T-cell (primary cell): Measurements from ENCODE around the gene SLC12A5. TPM values are rescaled to one million over a fixed set of nuclear protein-coding genes. Genes with fewer than 3 reads are reported as not detected.

ENCODE experiments used
- ATAC-seq, 4 experiments: fragments of 200-7000 bp in 3 of 4; fragments of 150-1000 bp in 1 of 4; cut with Tn5 transposase; replicated peaks in 1 of 4; 1 replicate in 3 of 4; 2 replicates in 1 of 4; pipeline ENCODE4 v1.10.0; 2021; ENCODE audit warnings: moderate library complexity in 3 of 4, mild to moderate bottlenecking in 2 of 4, moderate number of reproducible peaks in 1 of 4
- CTCF ChIA-PET, 2 donors: fragments of 300-600 bp; sonication (Branson Sonifier 250); formaldehyde crosslinking; loops; one replicate each; lab custom pipeline; 2022; ENCODE audit warnings: antibody characterized with exemption in 2 of 2; lab: Charles Lee
- POLR2A ChIA-PET, 2 donors: fragments of 300-600 bp; sonication (Branson Sonifier 250); formaldehyde crosslinking; loops; one replicate each; lab custom pipeline; 2022; ENCODE audit warnings: antibody characterized with exemption in 2 of 2; lab: Charles Lee
- DNase-seq, 35 experiments: peaks; one replicate each; pipeline versions ENCODE4 v3.0.0 to v3.0.0-alpha.2; 2013 to 2023
- H3K27ac ChIP-seq: one replicate; pipeline ENCODE4 v1.5.1; 2013; ENCODE audit warnings: low read length
- H3K27me3 ChIP-seq, 2 experiments: replicated peaks in 1 of 2; 1 replicate in 1 of 2; 2 replicates in 1 of 2; pipeline versions ENCODE4 v1.6.1 to v1.7.0; 2013; ENCODE audit warnings: low read length in 1 of 2, mixed read lengths in 1 of 2; ENCODE audit not compliant: control insufficient read depth in 2 of 2, insufficient read depth in 2 of 2; ENCODE audit errors: extremely low read depth in 1 of 2
- H3K36me3 ChIP-seq, 2 donors: 1 replicate in 1 of 2; 2 replicates in 1 of 2; pipeline versions ENCODE4 v1.6.1 to v1.7.0; 2013; ENCODE audit warnings: low read length in 1 of 2; ENCODE audit not compliant: control insufficient read depth in 2 of 2, insufficient read depth in 1 of 2; ENCODE audit errors: extremely low read depth in 1 of 2
- H3K4me1 ChIP-seq, 2 experiments: 1 replicate in 1 of 2; 2 replicates in 1 of 2; pipeline versions ENCODE4 v1.6.1 to v1.7.0; 2013; ENCODE audit warnings: low read length in 2 of 2, mixed read lengths in 1 of 2; ENCODE audit not compliant: insufficient read depth in 2 of 2, control insufficient read depth in 1 of 2; ENCODE audit errors: extremely low read depth in 1 of 2
- H3K4me3 ChIP-seq, 2 donors: 1 replicate in 1 of 2; 2 replicates in 1 of 2; pipeline versions ENCODE4 v1.5.1 to v1.7.0; 2013; ENCODE audit warnings: mild to moderate bottlenecking in 2 of 2, low read length in 1 of 2, moderate library complexity in 1 of 2; ENCODE audit not compliant: control insufficient read depth in 1 of 2; ENCODE audit errors: extremely low read depth in 1 of 2
- H3K9me3 ChIP-seq: 2 replicates; pipeline ENCODE4 v1.7.0; 2013
- H3K27ac Mint-ChIP-seq, 2 donors: one replicate each; pipeline ENCODE4 v1.8.0; 2020 to 2021; ENCODE audit warnings: mild to moderate bottlenecking in 2 of 2, mixed read lengths in 2 of 2
- H3K27me3 Mint-ChIP-seq, 2 donors: one replicate each; pipeline ENCODE4 v1.8.0; 2021 to 2022; ENCODE audit warnings: mixed read lengths in 2 of 2
- H3K36me3 Mint-ChIP-seq: one replicate; pipeline ENCODE4 v1.8.0; 2021; ENCODE audit warnings: mixed read lengths
- H3K4me1 Mint-ChIP-seq, 3 donors: one replicate each; pipeline ENCODE4 v1.8.0; 2020 to 2022; ENCODE audit warnings: mixed read lengths in 3 of 3, mild to moderate bottlenecking in 1 of 3
- H3K4me3 Mint-ChIP-seq, 3 donors: one replicate each; pipeline ENCODE4 v1.8.0; 2020 to 2022; ENCODE audit warnings: mild to moderate bottlenecking in 3 of 3, mixed read lengths in 3 of 3, moderate library complexity in 3 of 3
- H3K9me3 Mint-ChIP-seq, 3 donors: one replicate each; pipeline ENCODE4 v1.8.0; 2020 to 2022; ENCODE audit warnings: mixed read lengths in 3 of 3
- WGBS: methylation state at CpG from one replicate; pipeline ENCODE4 v1.1.5; 2013; ENCODE audit warnings: missing lambda C conversion rate; ENCODE audit not compliant: insufficient coverage; 5-methylcytosine and 5-hydroxymethylcytosine counted together
- total RNA-seq, 35 experiments: library from RNA in 6 of 35; stranded (reverse) in 6 of 35; fragments of 120-200 nt in 1 of 35; gene quantifications; one replicate each; pipeline versions ENCODE4 v1.2.1 to v1.2.4 and lab custom pipeline; 2013 to 2026

SLC12A5 gene
- total RNA-seq, 5 donors from 2014 or later (not counting 1 experiment from before 2014, with no cell fraction given): 0.05 TPM; not detected in 4

- Mint-ChIP-seq H3K27me3 (peaks cover 31 to 33% of the 10 kb centered on the region in 2 donors), H3K9me3 (no peaks in the 10 kb centered on the region), H3K4me3 (no peak overlapping the region), H3K27ac (no peak overlapping the region), H3K36me3 (no peaks in the 10 kb centered on the region), H3K4me1 (no peaks in the 10 kb centered on the region)
- ChIA-PET POLR2A (no interaction called here), CTCF (no interaction called here)
- no peak for DNase-seq
- H3K27ac ChIP-seq: no peak overlapping the region
- peaks cover 0 to 36% of the 10 kb centered on the region in 2 experiments for H3K27me3 ChIP-seq
- no peaks in the 10 kb centered on the region for H3K36me3 ChIP-seq
- no peaks in the 10 kb centered on the region for H3K9me3 ChIP-seq
- no peak overlapping the region for H3K4me3 ChIP-seq
- ATAC-seq: no peak
- H3K4me1 ChIP-seq: no peaks in the 10 kb centered on the region
Observed at GRCh38 chr20:46050885-46051284, 21.9 kb downstream of the SLC12A5 start.

GRCh38 chr20:46051556-46052308, 22.7 kb downstream of the SLC12A5 start:
- Histone ChIP-seq H3K27ac (no peak overlapping the region), H3K9me3 (no peaks in the 10 kb centered on the region), H3K36me3 (no peaks in the 10 kb centered on the region), H3K4me1 (no peaks in the 10 kb centered on the region), H3K27me3 (peaks cover 0 to 37% of the 10 kb centered on the region in 2 experiments), H3K4me3 (no peak overlapping the region)
- H3K4me1 Mint-ChIP-seq: no peaks in the 10 kb centered on the region
- peaks cover 24 to 25% of the 10 kb centered on the region in 2 donors for H3K27me3 Mint-ChIP-seq
- WGBS: 64% methylated on average over 15 of the region's 19 CpGs
- H3K36me3 Mint-ChIP-seq: no peaks in the 10 kb centered on the region
- ChIA-PET CTCF (no interaction called here), POLR2A (no interaction called here)
- H3K4me3 Mint-ChIP-seq: no peak overlapping the region
- no peak for ATAC-seq
- no peak for DNase-seq
- H3K9me3 Mint-ChIP-seq: no peaks in the 10 kb centered on the region
- H3K27ac Mint-ChIP-seq: no peak overlapping the region

GRCh38 chr20:46053416-46053815, 24.4 kb downstream of the SLC12A5 start:
- Mint-ChIP-seq H3K4me1 (peaks cover 4 to 5% (median 5%) of the 10 kb centered on the region in 3 donors), H3K9me3 (no peaks in the 10 kb centered on the region), H3K4me3 (no peak overlapping the region), H3K27me3 (peaks cover 17 to 19% of the 10 kb centered on the region in 2 donors), H3K27ac (no peak overlapping the region), H3K36me3 (no peaks in the 10 kb centered on the region)
- Histone ChIP-seq H3K4me3 (no peak overlapping the region), H3K9me3 (no peaks in the 10 kb centered on the region), H3K27ac (no peak overlapping the region), H3K27me3 (peaks cover 0 to 38% of the 10 kb centered on the region in 2 experiments), H3K36me3 (no peaks in the 10 kb centered on the region), H3K4me1 (peaks cover 0 to 12% of the 10 kb centered on the region in 2 experiments)
- DNase-seq (no peak), ATAC-seq (no peak)
- 95% methylated on average over 3 of the region's 8 CpGs for WGBS
- ChIA-PET CTCF (no interaction called here), POLR2A (interaction anchor here in 1 of 2 donors (0.6 kb wide), 1 partner anchor 17 kb away, joined by 3 read pairs; no protein-coding TSS in a partner anchor)

- DNase-seq (no peak), ATAC-seq (no peak)
- WGBS: 64% methylated on average over 5 of the region's 6 CpGs
- H3K27me3 ChIP-seq: peaks cover 0 to 44% of the 10 kb centered on the region in 2 experiments
- H3K36me3 ChIP-seq: no peaks in the 10 kb centered on the region
- H3K36me3 Mint-ChIP-seq: peaks cover under 1% of the 10 kb centered on the region
- H3K9me3 Mint-ChIP-seq: no peaks in the 10 kb centered on the region
- no peaks in the 10 kb centered on the region for H3K9me3 ChIP-seq
- H3K27me3 Mint-ChIP-seq: peaks cover 14 to 21% of the 10 kb centered on the region in 2 donors
- peaks cover 14 to 15% (median 15%) of the 10 kb centered on the region in 3 donors for H3K4me1 Mint-ChIP-seq
- no peak overlapping the region for H3K4me3 Mint-ChIP-seq
- no peak overlapping the region for H3K27ac Mint-ChIP-seq
- H3K4me1 ChIP-seq: peaks cover 0 to 22% of the 10 kb centered on the region in 2 experiments
- no peak overlapping the region for H3K4me3 ChIP-seq
- POLR2A ChIA-PET: no interaction called here
- CTCF ChIA-PET: no interaction called here
- no peak overlapping the region for H3K27ac ChIP-seq
Observed at GRCh38 chr20:46054606-46055005, 25.6 kb downstream of the SLC12A5 start.

- 22% methylated on average over 1 of the region's 1 CpG for WGBS
- Histone ChIP-seq H3K9me3 (no peaks in the 10 kb centered on the region), H3K27me3 (peaks cover 0 to 44% of the 10 kb centered on the region in 2 experiments), H3K36me3 (no peaks in the 10 kb centered on the region), H3K4me1 (peaks cover 0 to 26% of the 10 kb centered on the region in 2 experiments), H3K27ac (no peak overlapping the region), H3K4me3 (no peak overlapping the region)
- H3K4me3 Mint-ChIP-seq: no peak overlapping the region
- DNase-seq (no peak), ATAC-seq (no peak)
- no peak overlapping the region for H3K27ac Mint-ChIP-seq
- POLR2A ChIA-PET: no interaction called here
- peaks cover 20 to 22% (median 21%) of the 10 kb centered on the region in 3 donors for H3K4me1 Mint-ChIP-seq
- H3K9me3 Mint-ChIP-seq: no peaks in the 10 kb centered on the region
- peaks cover 7% of the 10 kb centered on the region for H3K36me3 Mint-ChIP-seq
- CTCF ChIA-PET: no interaction called here
- H3K27me3 Mint-ChIP-seq: peaks cover 19 to 25% of the 10 kb centered on the region in 2 donors
Observed at GRCh38 chr20:46055269-46055668, 26.3 kb downstream of the SLC12A5 start.

GRCh38 chr20:46056027-46056833, 27.2 kb downstream of the SLC12A5 start:
- H3K27ac ChIP-seq: no peak overlapping the region
- Mint-ChIP-seq H3K27me3 (peaks cover 16 to 24% of the 10 kb centered on the region in 2 donors), H3K4me1 (peaks cover 30 to 31% (median 30%) of the 10 kb centered on the region in 3 donors), H3K4me3 (no peak overlapping the region), H3K27ac (no peak overlapping the region), H3K36me3 (peaks cover 15% of the 10 kb centered on the region), H3K9me3 (no peaks in the 10 kb centered on the region)
- no peak for DNase-seq
- no peak overlapping the region for H3K4me3 ChIP-seq
- no peak for ATAC-seq
- H3K9me3 ChIP-seq: no peaks in the 10 kb centered on the region
- peaks cover under 1 to 6% of the 10 kb centered on the region in 2 donors for H3K36me3 ChIP-seq
- WGBS: 90% methylated on average over 6 of the region's 15 CpGs
- H3K27me3 ChIP-seq: peaks cover 0 to 44% of the 10 kb centered on the region in 2 experiments
- H3K4me1 ChIP-seq: peaks cover 2 to 36% of the 10 kb centered on the region in 2 experiments
- ChIA-PET CTCF (no interaction called here), POLR2A (no interaction called here)
